ENCODE measurements around the gene HDAC9. TPM values are rescaled to one million over a fixed set of nuclear protein-coding genes. Genes with fewer than 3 reads are reported as not detected.

The HDAC9 gene
- total RNA-seq, 1 experiment from 2014 or later: 7.7 TPM

DNA sequence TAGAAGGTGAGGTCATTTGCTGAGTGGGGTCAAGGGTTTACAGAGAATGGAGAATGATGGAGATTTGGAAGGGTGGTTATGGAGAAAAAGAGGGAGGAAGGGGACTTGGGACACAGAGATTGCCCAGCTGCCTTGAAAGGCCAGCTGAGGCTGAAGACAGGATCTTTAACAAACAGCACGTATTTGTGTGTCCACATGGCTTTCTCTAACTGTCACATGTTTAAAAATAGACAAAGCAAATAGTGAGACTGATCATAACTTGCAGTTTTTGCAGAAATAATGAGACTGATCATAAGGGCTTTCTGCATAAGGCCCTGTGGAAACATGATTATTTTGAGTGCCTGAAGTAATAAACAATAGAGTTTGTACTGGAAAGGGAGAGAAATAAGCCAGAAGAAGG, 212.7 kb downstream of the HDAC9 start:
- no peaks in the 10 kb centered on the region for H3K4me1 Mint-ChIP-seq
- Histone ChIP-seq H2AFZ (ENCODE audit: low read length) (no peak overlapping the region), H3K27ac (ENCODE audit: insufficient read length, low read depth, low read length) (no peak overlapping the region), H3K9me3 (ENCODE audit: control insufficient read depth, low read depth, low read length) (no peaks in the 10 kb centered on the region), H3K56ac (ENCODE audit: insufficient read length, low read depth, low read length) (no peak overlapping the region), H3K14ac (ENCODE audit: insufficient read depth, low read length) (no peak overlapping the region), H2AK5ac (ENCODE audit: insufficient read length, low read length) (no peak overlapping the region), H2BK20ac (ENCODE audit: low read depth, low read length, poor library complexity, severe bottlenecking) (no peak overlapping the region), H2BK120ac (ENCODE audit: low read depth, low read length, poor library complexity, severe bottlenecking) (no peak overlapping the region), H3K18ac (ENCODE audit: insufficient read length, low read depth, low read length) (no peak overlapping the region), H3K79me2 (ENCODE audit: insufficient read depth, low read length) (no peaks in the 10 kb centered on the region), H3K23ac (ENCODE audit: insufficient read length, low read depth, low read length) (no peak overlapping the region), H2BK12ac (ENCODE audit: insufficient read length, low read depth, low read length) (no peak overlapping the region), H3K27me3 (ENCODE audit: insufficient read depth, low read length) (no peaks in the 10 kb centered on the region), H3K9ac (ENCODE audit: extremely low read depth, insufficient read length, low read length) (no peak overlapping the region), H3K79me1 (ENCODE audit: insufficient read depth, low read depth, low read length, poor library complexity, severe bottlenecking) (no peaks in the 10 kb centered on the region), H4K20me1 (ENCODE audit: control insufficient read depth, insufficient read depth, insufficient read length) (no peaks in the 10 kb centered on the region), H2BK15ac (ENCODE audit: low read depth, low read length) (no peak overlapping the region), H4K91ac (ENCODE audit: insufficient read length, low read depth, low read length) (no peak overlapping the region), H4K5ac (ENCODE audit: insufficient read length, low read depth, low read length) (no peak overlapping the region), H3K23me2 (ENCODE audit: insufficient read length, low read depth, low read length, poor library complexity, severe bottlenecking) (no peaks in the 10 kb centered on the region), H4K8ac (replicated peaks; ENCODE audit: insufficient read length, low read depth, low read length) (no peak overlapping the region), H3T11ph (ENCODE audit: low read length) (no peak overlapping the region), H3K4me1 (ENCODE audit: insufficient read depth, low read length) (no peaks in the 10 kb centered on the region), H3K4ac (ENCODE audit: low read depth, low read length) (no peak overlapping the region), H2BK5ac (ENCODE audit: insufficient read length, low read length) (no peak overlapping the region), H3K4me2 (ENCODE audit: insufficient read depth, insufficient read length, low read length) (no peak overlapping the region)
- H3K27ac Mint-ChIP-seq: no peak overlapping the region; a peak in 1 of 7 replicates
- H3K36me3 Mint-ChIP-seq (ENCODE audit: insufficient read depth in 1 of 3, low read depth in 3 of 3): no peaks in the 10 kb centered on the region
- no peaks in the 10 kb centered on the region for H3K27me3 Mint-ChIP-seq (ENCODE audit: low read depth)
- TF ChIP-seq, protein P1, sequence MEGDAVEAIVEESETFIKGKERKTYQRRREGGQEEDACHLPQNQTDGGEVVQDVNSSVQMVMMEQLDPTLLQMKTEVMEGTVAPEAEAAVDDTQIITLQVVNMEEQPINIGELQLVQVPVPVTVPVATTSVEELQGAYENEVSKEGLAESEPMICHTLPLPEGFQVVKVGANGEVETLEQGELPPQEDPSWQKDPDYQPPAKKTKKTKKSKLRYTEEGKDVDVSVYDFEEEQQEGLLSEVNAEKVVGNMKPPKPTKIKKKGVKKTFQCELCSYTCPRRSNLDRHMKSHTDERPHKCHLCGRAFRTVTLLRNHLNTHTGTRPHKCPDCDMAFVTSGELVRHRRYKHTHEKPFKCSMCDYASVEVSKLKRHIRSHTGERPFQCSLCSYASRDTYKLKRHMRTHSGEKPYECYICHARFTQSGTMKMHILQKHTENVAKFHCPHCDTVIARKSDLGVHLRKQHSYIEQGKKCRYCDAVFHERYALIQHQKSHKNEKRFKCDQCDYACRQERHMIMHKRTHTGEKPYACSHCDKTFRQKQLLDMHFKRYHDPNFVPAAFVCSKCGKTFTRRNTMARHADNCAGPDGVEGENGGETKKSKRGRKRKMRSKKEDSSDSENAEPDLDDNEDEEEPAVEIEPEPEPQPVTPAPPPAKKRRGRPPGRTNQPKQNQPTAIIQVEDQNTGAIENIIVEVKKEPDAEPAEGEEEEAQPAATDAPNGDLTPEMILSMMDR (conservative IDR thresholded peaks at IDR 0.05): no peak
- no peaks in the 10 kb centered on the region for H3K9me3 Mint-ChIP-seq
- no peak for DNase-seq
- H3K4me3 Mint-ChIP-seq: no peak overlapping the region
- WGBS (ENCODE audit: extremely low coverage, insufficient read length, low lambda C conversion rate): no CpG with 5 or more reads among the region's 1 CpG

Data from H9 (cell line).